GM19452 (cell line): ENCODE results near the gene LHFPL4.
"Not testable (repeated sequence)": the region's sequence is repeated elsewhere in the genome, so short reads cannot be mapped to it uniquely, and the experiment has no call there.

Experiments
- ATAC-seq: cut with Tn5 transposase; IDR thresholded peaks from one replicate; pipeline ENCODE4 v1.9.1; 2021; ENCODE audit not compliant: unreplicated experiment

Gene LHFPL4

DNA sequence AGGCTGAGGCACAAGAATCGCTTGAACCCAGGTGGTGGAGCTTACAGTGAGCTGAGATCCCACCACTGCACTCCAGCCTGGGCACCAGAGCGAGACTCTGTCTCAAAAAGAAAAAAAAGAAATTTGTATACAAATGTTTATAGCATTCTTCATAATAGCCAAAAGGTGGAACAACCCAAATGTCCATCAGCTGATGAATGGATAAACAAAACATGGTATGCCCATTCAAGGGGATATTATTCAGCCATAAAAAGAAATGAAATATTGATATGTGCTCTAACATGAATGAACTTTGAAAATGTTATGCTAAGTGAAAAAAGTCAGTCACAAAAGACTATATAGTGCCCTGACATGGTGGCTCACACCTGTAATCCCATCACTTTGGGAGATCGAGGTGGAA, 11.4 kb downstream of the LHFPL4 start:
- ATAC-seq, result no peak

DNA sequence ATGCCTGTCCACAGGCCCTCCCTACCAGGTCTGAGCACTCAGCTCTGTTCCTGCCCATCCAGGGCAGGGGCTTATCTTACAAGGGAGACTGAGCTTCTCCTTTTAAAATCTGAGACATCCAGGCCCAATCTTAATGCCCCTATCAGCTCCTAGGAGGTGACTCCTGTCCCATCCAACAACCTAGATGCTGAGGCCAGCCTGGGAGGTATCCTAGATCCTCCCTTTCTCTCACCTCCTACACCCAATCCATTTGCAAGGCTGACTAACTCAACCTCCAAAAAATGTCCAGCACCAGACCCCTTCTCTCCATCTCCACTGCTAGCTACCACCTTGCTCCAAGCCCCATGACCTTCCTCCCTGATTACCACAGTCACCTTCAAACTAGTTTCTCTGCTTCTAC, 17.4 kb downstream of the LHFPL4 start:
- ATAC-seq, result no peak

DNA sequence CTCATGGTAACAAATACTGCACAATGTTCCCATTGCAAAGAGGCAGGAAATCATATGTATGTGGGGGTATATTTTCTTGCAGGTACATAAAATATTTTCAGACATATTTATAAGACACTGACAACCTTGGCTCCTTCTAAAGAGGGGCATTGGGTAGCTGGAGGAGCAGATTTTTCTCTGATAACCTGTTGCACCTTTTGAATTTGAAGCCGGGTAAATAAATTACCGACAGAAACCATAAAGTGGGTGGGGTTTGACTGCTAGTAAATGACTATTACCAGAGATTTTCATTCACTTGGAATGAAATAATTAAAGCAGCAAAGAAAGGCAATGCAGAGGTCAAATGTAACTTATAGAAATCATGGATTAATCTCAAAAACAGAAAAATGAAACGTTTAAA, 19.2 kb downstream of the LHFPL4 start:
- no peak for ATAC-seq

DNA sequence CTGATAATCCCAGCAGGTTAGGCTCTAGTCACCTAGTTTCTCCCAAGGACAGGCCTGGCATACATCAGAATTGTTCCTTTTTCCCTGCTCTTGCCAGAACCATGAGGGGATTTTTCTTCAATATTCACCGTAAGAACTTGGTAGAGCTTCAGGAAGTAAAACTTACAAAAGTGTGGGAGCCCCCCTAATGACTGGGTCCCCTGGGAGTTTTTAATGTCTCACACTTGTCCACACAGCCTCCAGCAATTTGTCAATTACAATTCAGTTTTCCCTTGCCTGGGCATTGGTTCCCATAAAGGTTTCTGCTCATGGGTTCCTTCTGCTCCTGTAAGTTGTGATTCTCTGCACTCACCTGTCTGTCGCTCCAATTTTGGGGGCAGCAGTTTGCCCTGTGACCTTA, 28.5 kb downstream of the LHFPL4 start:
- ATAC-seq, result no peak

DNA sequence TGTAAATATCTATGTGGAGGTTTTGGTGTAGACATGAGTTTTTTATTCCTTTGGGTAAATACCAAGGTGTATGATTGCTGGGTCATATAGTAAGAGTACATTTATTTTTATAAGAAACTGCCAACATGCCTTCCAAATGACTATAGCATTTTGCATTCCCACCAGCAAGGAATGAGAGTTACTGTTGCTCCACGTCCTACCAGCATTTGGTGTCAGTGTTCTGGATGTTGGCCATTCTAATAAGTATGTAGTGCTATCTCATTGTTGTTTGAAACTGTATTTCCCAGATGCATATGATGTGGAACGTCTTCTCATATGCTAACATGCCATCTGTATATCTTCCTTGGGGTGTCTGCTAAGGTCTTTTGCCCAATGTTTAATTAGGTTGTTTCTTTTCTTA, 38.7 kb downstream of the LHFPL4 start:
- no peak for ATAC-seq

DNA sequence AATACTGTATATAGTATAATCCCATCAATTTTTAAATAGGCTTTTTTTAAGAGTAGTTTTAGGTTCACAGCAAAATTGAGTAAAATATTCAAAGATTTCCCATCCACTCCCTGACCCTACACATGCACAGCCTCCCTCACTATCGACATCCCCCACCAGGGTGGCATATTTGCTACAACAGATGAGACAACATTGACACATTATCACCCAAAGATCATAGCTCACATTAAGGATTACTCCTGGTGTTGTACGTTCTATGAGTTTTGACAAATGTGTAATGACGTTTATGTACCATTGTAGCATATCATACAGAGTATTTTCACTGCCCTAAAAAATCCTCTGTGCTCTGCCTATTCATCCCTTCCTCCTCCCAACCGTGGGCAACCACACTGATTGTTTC, 39.3 kb downstream of the LHFPL4 start:
- no peak for ATAC-seq

DNA sequence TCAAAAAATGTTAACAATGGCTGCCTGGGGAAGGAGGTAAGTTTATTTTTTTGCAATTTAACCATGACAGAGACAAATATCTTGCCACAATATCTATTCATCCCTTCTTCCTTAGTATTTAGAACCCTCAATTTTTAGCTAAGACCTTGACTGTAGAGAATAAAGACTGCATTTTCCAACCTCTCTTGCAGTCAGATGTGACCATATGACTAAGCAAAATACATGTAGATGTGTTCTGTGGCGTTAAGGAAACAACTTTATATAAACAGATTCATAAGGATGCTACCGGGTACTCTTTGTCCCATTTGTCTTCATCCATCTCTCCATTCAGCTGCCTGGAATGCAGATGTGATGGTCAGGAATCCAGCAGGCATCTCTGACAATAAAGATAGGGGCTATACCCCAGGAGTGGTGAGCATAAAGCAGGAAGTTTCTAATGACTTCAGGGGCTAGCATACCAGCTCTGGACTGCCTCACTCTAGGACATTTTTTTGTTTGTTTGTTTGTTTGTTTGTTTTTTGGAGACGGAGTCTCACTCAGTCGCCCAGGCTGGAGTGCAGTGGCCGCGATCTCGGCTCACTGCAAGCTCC, 41.1 kb downstream of the LHFPL4 start:
- ATAC-seq, result no peak

DNA sequence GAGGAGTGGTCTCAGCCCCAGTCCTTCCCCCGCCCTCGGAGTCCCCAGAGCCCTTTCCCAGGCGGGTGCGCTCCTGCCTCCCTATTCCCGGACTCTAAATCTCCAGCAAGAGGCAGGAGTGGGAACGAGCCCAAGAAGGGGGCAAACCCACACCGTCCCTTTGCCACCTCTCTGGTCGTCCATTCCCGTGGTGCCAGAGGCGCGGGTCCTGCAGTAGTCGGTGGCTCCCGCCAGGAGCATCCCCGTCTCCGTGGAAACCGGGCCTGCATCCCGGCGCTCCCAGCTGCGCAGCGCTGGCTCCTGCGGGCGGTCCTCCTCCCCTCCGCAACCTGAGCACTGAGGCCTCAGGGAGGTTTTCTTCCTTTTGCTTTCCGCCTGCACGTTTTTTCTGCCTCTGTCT, 44.8 kb downstream of the LHFPL4 start:
- ATAC-seq, result no peak

DNA sequence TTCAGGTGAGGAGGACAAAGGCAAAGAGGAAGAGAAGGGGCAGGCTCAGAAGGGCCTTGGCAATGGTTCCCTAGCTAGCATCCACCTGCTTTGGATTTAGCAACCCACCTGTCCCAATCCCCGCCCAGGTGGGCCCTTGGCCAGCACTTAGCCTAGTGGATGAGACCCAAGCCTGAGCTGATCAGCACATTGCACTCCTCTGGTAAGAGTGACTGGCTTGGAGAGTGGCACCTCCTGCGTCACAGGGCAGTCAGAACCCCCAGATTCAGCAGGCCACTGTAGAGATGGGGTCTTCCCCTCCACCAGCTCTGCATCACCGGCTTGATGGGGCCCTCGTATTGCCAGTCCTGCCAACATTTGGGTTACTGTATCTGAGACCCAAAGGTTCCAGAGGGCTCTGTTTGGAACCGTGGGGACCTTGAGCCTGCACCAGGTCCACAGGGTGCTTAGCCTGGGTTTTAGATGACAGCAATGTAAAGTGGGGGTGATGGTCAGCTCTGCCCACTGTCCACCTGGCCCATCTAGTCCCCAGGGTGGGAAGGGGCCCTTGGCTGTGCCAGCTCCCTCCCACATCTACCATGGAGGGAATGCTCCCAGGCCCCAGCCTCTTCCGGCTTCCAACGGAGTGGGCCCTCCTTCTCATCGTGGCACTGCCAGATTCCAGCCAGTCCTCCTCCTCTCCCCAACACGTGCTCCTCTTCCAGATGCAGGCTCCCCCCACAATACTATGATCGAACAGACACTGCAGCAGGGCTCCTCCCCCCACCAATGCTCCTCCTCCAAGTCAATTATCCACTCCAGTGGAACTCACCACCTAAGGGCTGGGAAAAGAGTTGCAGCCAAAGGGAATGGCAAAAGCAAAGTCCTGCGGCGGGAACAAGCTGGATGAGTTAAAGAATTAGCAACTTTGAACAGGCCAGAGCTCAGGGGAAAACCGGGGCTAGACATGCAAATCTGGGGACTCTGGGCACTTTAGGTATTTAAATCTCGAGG, 45.7 kb downstream of the LHFPL4 start:
- ATAC-seq, result no peak

DNA sequence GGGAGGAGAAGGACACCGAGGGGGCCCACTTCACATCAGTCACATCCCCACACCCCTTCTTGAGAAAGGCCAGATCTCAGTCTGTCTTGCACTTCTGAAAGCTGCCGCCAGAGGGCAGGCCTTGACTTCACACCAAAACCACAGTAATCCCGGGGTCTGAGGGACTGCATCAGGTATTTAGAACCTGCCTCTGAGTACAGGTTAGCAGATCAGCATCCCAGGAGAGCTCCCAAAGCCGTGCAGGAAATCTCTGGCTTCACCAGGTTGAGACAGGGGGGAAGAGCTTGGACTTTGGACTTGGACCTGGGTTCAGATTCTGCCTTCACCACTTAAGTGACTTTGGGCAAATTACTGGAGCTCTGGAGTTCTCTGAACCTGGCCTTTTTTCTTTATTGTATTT, 50.3 kb downstream of the LHFPL4 start:
- ATAC-seq, result no peak

DNA sequence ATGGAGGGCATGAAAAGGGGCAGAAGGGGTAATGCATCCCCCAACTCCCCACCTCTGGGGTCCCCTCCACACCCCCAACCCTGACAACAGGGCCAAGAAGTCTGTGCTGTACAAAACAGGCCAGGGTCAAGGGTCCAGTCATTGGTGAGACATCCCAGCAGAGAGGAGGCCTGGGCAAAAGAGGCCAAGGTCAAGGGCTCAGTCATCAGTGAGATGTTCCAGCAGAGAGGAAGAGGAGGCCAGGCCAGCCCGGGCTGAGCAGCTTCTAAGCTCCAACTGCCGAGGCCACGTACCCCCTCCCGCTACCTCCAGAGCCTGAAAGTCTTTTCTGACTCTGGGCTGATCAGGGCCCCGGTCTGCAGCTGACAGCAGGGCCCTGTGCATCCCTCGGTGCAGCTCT, 52.4 kb downstream of the LHFPL4 start:
- ATAC-seq, result no peak

DNA sequence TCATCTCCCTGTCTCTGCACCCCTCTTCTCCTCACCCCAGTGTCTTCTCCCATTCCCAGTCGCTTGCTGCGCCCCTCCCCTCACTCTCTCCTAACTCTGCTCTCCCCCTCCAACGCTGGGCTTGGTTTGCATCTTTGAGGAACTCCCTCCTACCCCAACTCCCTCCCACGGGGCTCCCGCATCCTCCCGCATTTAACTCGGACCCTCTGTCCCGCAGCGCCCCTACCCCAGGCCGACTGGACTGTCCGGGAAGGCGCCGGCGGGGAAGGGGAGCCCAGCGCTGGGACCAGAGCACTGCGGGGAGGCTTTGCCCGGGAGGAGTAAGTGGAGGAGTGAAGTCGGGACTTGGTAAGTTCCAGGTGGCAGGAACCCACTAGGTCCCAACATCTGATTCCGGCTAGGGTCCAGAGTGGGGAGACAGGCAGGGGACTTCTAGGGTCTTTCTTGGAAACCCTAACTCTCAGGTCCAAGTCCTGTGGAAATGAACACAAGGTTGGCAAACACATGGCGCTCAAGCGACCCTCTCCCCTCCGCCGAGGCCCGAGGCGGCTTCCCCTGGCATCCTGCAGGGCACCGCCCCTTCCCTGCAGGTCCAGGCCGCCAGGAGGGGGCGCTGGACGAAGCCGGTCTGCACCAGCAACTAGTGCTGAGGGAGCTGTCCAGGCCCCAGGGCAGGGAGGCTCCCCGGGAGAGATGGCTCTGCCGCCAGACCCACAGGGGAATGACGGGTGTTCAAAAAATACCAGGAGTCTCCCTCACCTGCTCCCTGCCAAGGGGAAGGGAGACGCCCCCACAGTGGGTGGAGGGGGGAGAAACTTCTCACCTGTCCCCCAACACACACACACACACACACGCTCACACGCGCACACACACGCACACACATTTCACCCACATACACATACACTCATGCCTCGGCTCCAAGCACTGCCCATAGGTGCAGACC, 53.2 kb downstream of the LHFPL4 start:
- no peak for ATAC-seq

DNA sequence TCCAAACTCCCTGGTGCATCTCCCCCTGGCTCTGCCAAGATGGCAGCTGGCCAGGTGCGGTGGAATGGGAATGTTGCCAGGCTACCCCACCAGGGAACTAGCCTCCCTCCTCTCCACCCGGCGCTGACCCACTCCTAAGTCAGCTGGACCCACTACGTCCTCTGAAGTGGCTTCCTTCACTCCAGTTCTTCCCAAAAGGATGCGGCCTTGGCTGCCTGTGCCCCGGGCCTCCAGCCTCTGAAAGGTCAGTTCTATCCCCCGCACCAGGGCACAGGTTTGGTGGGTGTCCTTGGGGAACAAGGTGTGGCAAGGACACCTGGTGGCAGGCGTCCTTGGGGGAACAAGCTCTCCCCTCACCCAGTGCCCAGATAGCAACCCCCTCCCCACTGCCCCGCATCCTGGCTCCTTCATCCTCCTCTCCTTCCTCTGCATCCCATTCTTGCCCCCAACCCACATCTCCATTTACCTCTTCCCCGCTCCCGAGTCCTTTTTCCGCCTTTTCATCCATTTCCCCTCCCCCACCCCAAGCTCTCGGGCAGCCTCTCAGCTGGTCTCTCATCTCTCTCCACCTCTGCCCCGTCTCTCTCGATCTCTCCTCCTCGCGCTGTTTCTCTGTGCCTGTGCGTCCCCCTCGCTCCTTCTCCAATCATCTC, 54.0 kb downstream of the LHFPL4 start:
- no peak for ATAC-seq

DNA sequence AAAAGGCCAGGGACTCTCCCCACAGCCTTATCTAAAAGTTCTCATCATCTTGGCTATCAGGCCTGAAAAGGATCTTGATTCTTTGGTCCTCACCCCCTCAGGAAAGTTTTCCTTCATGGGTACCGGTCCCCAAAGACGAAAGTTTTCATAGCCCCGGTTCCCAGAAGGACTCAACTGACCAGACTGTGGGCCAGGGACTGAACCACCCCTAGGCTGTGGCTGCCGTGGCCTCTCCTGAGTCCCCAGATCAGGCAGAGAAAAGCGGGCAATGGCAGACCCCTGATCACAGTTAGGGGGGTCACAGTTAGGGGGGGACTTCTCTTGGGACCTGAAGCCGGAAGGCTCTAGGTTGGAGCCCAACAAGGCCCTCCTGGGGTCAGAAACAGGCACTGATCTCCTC, 54.8 kb downstream of the LHFPL4 start:
- ATAC-seq, result no peak

DNA sequence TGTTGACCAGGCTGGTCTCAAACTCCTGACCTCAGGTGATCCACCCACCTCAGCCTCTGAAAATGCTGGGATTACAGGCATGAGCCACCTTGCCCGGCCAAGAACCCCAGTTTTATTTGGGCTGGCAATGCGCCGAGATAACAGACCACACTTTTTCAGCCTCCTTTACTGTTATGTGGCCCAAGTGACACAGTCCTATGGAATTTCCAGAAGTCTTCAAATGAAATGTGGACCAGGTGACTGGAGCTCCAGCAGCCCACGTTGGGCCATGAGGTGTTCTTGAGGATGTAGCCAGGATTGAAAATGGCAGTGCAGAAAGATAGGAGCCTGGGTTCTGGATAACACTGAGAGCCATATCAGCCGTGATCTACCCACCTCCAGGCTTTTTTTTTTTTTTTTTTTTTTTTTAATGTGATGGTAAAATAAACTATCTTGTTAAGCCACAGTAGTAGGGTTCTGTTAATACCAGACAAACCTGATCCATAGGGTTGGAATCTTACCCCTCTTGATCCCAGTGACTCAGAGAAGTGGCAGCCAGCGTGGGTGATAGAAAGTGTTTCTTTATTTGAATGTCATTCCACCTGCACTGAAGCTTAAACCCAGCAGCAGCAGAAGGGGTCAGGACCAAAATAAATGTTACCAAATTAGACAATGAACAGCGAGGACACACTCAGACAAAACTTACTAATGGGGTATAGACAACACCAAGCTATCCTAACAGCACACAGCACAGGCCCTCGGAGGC, 55.6 kb downstream of the LHFPL4 start:
- no peak for ATAC-seq

DNA sequence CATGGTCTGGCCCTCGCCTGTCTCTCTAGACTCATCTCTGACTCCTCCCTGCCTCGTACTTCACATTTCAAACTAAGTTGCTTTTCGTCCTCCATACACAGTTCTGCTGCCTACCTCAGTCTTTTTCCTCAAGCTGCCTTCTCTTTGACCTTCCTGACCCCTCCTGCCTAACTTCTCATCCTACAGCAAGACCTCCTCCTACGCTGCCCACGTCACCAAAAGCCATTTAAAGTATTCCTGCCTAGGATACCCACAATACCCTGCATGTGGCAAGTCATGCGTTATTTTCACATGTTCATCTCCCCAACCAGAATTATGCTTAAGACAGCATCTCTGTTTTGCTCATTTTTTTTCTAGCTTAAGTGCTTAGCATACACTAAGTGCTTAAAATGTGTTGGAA, 56.7 kb downstream of the LHFPL4 start:
- no peak for ATAC-seq

DNA sequence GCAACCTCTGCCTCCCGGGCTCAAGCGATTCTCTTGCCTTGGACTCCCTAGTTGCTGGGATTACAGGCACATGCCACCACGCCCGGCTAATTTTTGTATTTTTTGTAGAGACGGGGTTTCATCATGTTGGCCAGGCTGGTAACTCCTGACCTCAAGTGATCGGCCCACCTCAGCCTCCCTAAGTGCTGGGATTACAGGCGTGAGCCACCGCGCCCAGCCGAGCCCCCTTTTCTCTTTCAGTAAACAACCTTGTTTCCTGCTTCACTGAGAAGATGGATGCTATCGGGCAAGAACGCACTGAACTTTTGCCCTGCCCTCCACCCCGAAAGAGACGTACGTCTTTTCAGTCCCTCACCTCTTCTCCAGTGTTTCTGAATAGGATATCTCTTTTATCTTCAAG, 59.6 kb downstream of the LHFPL4 start:
- not testable (repeated sequence) for ATAC-seq

DNA sequence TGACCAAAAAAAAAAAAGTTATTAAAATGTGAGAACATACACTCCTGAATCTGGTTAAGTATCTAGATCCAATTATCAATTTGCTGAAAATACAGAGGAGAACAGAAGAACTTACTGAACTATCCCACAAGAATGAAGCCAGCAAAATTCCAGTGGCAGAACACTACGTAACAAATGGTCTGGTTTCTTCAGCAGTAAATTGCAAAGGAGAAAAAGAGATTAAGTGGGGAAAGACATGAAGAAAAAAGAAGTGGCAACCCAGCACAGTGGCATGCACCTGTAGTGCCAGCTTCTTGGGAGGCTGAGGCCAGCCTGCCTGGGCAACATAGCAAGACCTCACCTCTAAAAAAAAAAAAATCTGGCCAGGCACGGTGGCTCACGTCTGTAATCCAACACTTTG, 62.1 kb downstream of the LHFPL4 start:
- ATAC-seq, result no peak

DNA sequence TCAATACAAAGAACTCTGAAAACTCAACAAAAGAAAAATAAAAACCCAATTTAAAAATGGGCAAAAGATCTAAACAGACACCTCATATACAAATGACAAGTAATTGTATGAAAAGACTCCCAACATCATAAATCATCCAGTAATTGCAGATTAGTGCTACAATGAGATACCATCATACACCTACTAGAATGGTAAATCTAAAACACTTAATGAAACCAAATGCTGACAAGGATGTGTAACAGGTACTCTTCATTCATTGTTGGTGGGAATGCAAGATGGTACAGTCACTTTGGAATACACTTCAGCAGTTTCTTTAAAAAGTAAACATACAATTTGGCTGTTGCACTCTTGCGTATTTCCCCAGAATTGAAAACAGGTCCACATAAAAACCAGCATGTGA, 68.4 kb downstream of the LHFPL4 start:
- ATAC-seq, result no peak

DNA sequence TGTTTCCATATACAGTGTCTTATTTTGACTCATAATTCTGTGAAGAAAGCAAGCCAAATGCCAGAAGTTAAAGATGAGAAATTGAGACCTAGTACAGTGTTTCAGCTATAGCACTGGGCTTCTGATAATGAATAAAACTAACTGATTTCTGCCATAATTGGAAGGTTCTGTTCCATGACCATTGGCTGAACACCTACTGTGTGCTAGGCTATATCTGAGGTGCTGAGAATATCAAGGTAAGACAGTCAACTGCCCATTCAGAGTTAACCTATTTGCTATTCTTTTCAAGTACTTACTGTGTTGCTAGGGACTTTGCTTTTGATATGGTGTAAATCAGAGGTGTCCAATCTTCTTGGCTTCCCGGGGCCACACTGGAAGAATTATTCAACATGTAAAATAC, 73.4 kb downstream of the LHFPL4 start:
- no peak for ATAC-seq
